H1 (cell line): ENCODE data around the gene MIGA1. TPM values are rescaled to one million over a fixed set of nuclear protein-coding genes. Genes with fewer than 3 reads are reported as not detected.

Experiments
- CTCF ChIA-PET: fragments of 300-600 bp; sonication (Branson Sonifier 250); formaldehyde crosslinking; loops from one replicate; lab custom pipeline; 2021; ENCODE audit not compliant: partially characterized antibody; lab: Charles Lee
- POLR2A ChIA-PET: fragments of 300-600 bp; sonication (Branson Sonifier 250); formaldehyde crosslinking; loops from one replicate; lab custom pipeline; 2021; ENCODE audit warnings: inconsistent platforms; ENCODE audit not compliant: partially characterized antibody; lab: Charles Lee
- DNase-seq, 2 experiments: peaks; one replicate each; pipeline versions ENCODE4 v3.0.0 to v3.0.0-alpha.2; 2010 to 2022; ENCODE audit warnings: low spot score in 2 of 2, low read depth in 1 of 2, mixed read lengths in 1 of 2
- FAIRE-seq: peaks from 2 replicates; lab custom pipeline; 2011; peaks lifted over from hg19 to GRCh38; lab: Jason Lieb, UNC
- H2AFZ ChIP-seq: 2 replicates; pipeline ENCODE4 v1.8.1; 2012; ENCODE audit warnings: low read length, inconsistent platforms
- H2AK5ac ChIP-seq: 2 replicates; pipeline ENCODE4 v1.6.1; 2013; ENCODE audit warnings: low read depth, low read length
- H2BK120ac ChIP-seq: replicated peaks from 2 replicates; pipeline ENCODE3; 2013; ENCODE audit warnings: low read depth, low read length, inconsistent platforms
- H2BK12ac ChIP-seq: 2 replicates; pipeline ENCODE4 v1.6.1; 2013; ENCODE audit warnings: low read depth, low read length
- H2BK15ac ChIP-seq: 2 replicates; pipeline ENCODE4 v1.6.1; 2013; ENCODE audit warnings: low read length
- H2BK20ac ChIP-seq: 2 replicates; pipeline ENCODE4 v1.6.1; 2013; ENCODE audit warnings: low read length
- H2BK5ac ChIP-seq: 2 replicates; pipeline ENCODE4 v1.6.1; 2013; ENCODE audit warnings: low read depth, low read length
- H3K14ac ChIP-seq: 2 replicates; pipeline ENCODE4 v1.6.1; 2013; ENCODE audit warnings: inconsistent platforms; ENCODE audit not compliant: insufficient read length
- H3K18ac ChIP-seq: 2 replicates; pipeline ENCODE4 v1.6.1; 2013; ENCODE audit warnings: low read length; ENCODE audit errors: extremely low read depth
- H3K23ac ChIP-seq: 2 replicates; pipeline ENCODE4 v1.6.1; 2013; ENCODE audit warnings: inconsistent platforms; ENCODE audit not compliant: insufficient read length
- H3K23me2 ChIP-seq: 2 replicates; pipeline ENCODE4 v1.6.1; 2013; ENCODE audit warnings: low read depth, low read length
- H3K27ac ChIP-seq: 2 replicates; pipeline ENCODE4 v1.6.1; 2011; ENCODE audit warnings: low read depth, low read length, inconsistent platforms
- H3K27me3 ChIP-seq, 4 experiments: replicated peaks in 1 of 4; 1 replicate in 1 of 4; 2 replicates in 3 of 4; pipeline versions ENCODE4 v1.6.1 to v1.8.1; 2011 to 2013; ENCODE audit warnings: low read length in 3 of 4, mild to moderate bottlenecking in 3 of 4, inconsistent platforms in 2 of 4, mixed read lengths in 2 of 4, moderate library complexity in 1 of 4; ENCODE audit not compliant: control insufficient read depth in 3 of 4, insufficient read depth in 3 of 4; ENCODE audit errors: extremely low read depth in 1 of 4
- H3K36me3 ChIP-seq, 4 experiments: 2 replicates each; pipeline versions ENCODE4 v1.6.1 to v1.8.1; 2011 to 2013; ENCODE audit warnings: mild to moderate bottlenecking in 4 of 4, low read length in 3 of 4, moderate library complexity in 2 of 4, control low read depth in 1 of 4, inconsistent platforms in 1 of 4; ENCODE audit not compliant: insufficient read depth in 4 of 4, control insufficient read depth in 2 of 4
- H3K4ac ChIP-seq: replicated peaks from 2 replicates; pipeline ENCODE3; 2013; ENCODE audit warnings: low read length, low read depth, mixed read lengths, inconsistent platforms; ENCODE audit not compliant: insufficient read length
- H3K4me1 ChIP-seq, 4 experiments: replicated peaks in 1 of 4; 1 replicate in 1 of 4; 2 replicates in 3 of 4; pipeline versions ENCODE4 v1.6.1 to v1.8.1; 2011 to 2013; ENCODE audit warnings: low read length in 3 of 4, inconsistent platforms in 2 of 4, mixed read lengths in 1 of 4; ENCODE audit not compliant: insufficient read depth in 4 of 4, control insufficient read depth in 3 of 4
- H3K4me2 ChIP-seq, 2 experiments: 2 replicates each; pipeline versions ENCODE4 v1.6.1 to v1.8.1; 2011 to 2013; ENCODE audit warnings: low read depth in 2 of 2, low read length in 2 of 2, control low read depth in 1 of 2, inconsistent platforms in 1 of 2, mild to moderate bottlenecking in 1 of 2; ENCODE audit not compliant: insufficient read depth in 1 of 2
- H3K4me3 ChIP-seq, 4 experiments: fragments of 200-600, 300-600 bp in 1 of 4; sonication (generic), shearing (Covaris generic), sonication (Bioruptor Twin) in 1 of 4; 2 replicates each; pipeline versions ENCODE4 v1.5.1 to v1.8.1; 2011 to 2016; ENCODE audit warnings: low read length in 4 of 4, low read depth in 3 of 4, control low read depth in 2 of 4, inconsistent platforms in 2 of 4, mild to moderate bottlenecking in 2 of 4, mixed read lengths in 1 of 4, moderate library complexity in 1 of 4; ENCODE audit not compliant: insufficient read depth in 2 of 4; ENCODE audit errors: extremely low read depth in 1 of 4
- H3K56ac ChIP-seq: replicated peaks from 2 replicates; pipeline ENCODE3; 2013; ENCODE audit warnings: low read depth, mild to moderate bottlenecking, mixed read lengths, low read length, inconsistent platforms; ENCODE audit not compliant: insufficient read length
- H3K79me1 ChIP-seq: 2 replicates; pipeline ENCODE4 v1.6.1; 2013; ENCODE audit warnings: low read depth, low read length, control low read depth
- H3K79me2 ChIP-seq, 2 experiments: 2 replicates each; pipeline versions ENCODE4 v1.6.1 to v1.8.1; 2012 to 2013; ENCODE audit warnings: low read length in 2 of 2, mild to moderate bottlenecking in 2 of 2, inconsistent platforms in 1 of 2; ENCODE audit not compliant: insufficient read depth in 2 of 2, control insufficient read depth in 1 of 2
- H3K9ac ChIP-seq, 4 experiments: replicated peaks in 1 of 4; 1 replicate in 1 of 4; 2 replicates in 3 of 4; pipeline versions ENCODE4 v1.6.1 to v1.8.1; 2011 to 2013; ENCODE audit warnings: low read depth in 3 of 4, low read length in 3 of 4, control low read depth in 2 of 4, mild to moderate bottlenecking in 2 of 4, moderate library complexity in 2 of 4, inconsistent platforms in 1 of 4; ENCODE audit errors: extremely low read depth in 1 of 4
- H3K9me3 ChIP-seq, 2 experiments: 2 replicates each; pipeline versions ENCODE4 v1.6.1 to v1.8.1; 2012 to 2013; ENCODE audit warnings: mild to moderate bottlenecking in 2 of 2, moderate library complexity in 2 of 2, control low read depth in 1 of 2, inconsistent platforms in 1 of 2, low read depth in 1 of 2, low read length in 1 of 2, mixed read lengths in 1 of 2; ENCODE audit not compliant: insufficient read depth in 2 of 2
- H4K20me1 ChIP-seq, 2 experiments: replicated peaks in 1 of 2; 2 replicates each; pipeline versions ENCODE3 to v1.8.1; 2011 to 2013; ENCODE audit warnings: inconsistent platforms in 2 of 2, low read length in 2 of 2, mild to moderate bottlenecking in 1 of 2; ENCODE audit not compliant: insufficient read depth in 2 of 2, control insufficient read depth in 1 of 2
- H4K5ac ChIP-seq: 2 replicates; pipeline ENCODE4 v1.6.1; 2013; ENCODE audit warnings: low read length, low read depth, mixed read lengths, inconsistent platforms; ENCODE audit not compliant: insufficient read length
- H4K8ac ChIP-seq: 2 replicates; pipeline ENCODE4 v1.8.0; 2013; ENCODE audit warnings: mild to moderate bottlenecking, moderate library complexity, low read length, inconsistent platforms; ENCODE audit not compliant: insufficient read depth; ENCODE audit errors: extremely low read depth
- H4K91ac ChIP-seq: replicated peaks from 2 replicates; pipeline ENCODE3; 2013; ENCODE audit warnings: low read length, mixed read lengths, inconsistent platforms; ENCODE audit not compliant: insufficient read length
- GABPA ChIP-seq: IDR thresholded peaks from 2 replicates; pipeline ENCODE4 v1.6.1; 2011; ENCODE audit warnings: mild to moderate bottlenecking, low read length, moderate library complexity, borderline replicate concordance; ENCODE audit not compliant: insufficient read depth
- GTF2F1 ChIP-seq: IDR thresholded peaks from 2 replicates; pipeline ENCODE4 v1.6.1; 2012; ENCODE audit warnings: low read depth, low read length, improper control_type of control experiment, borderline replicate concordance
- HDAC2 ChIP-seq, 2 experiments: fragments of 300-600 bp in 1 of 2; sonication (generic) in 1 of 2; IDR thresholded peaks; 2 replicates each; pipeline ENCODE4 v1.6.1; 2011 to 2012; ENCODE audit warnings: low read depth in 2 of 2, low read length in 2 of 2, mild to moderate bottlenecking in 2 of 2, moderate library complexity in 2 of 2, borderline replicate concordance in 1 of 2, inconsistent platforms in 1 of 2
- KDM4A ChIP-seq: IDR thresholded peaks from one replicate; pipeline ENCODE4 v1.7.1; 2012; ENCODE audit warnings: low read depth, mild to moderate bottlenecking, moderate library complexity, low read length, inconsistent platforms; ENCODE audit not compliant: severe bottlenecking
- MAFK ChIP-seq: IDR thresholded peaks from 2 replicates; pipeline ENCODE4 v1.6.1; 2012; ENCODE audit warnings: low read depth, mild to moderate bottlenecking, improper control_type of control experiment, low read length
- NANOG ChIP-seq: IDR thresholded peaks from 2 replicates; pipeline ENCODE4 v1.6.1; 2011; ENCODE audit warnings: low read length, low read depth, mild to moderate bottlenecking, inconsistent platforms; ENCODE audit not compliant: insufficient read depth, poor library complexity, severe bottlenecking
- RXRA ChIP-seq: IDR thresholded peaks from 2 replicates; pipeline ENCODE4 v1.6.1; 2011; ENCODE audit warnings: low read depth, mild to moderate bottlenecking, low read length, moderate library complexity; ENCODE audit not compliant: insufficient read depth
- SIN3A ChIP-seq, 2 experiments: IDR thresholded peaks in 1 of 2; conservative IDR thresholded peaks in 1 of 2; 2 replicates each; pipeline ENCODE4 v1.6.1; 2011 to 2012; ENCODE audit warnings: low read length in 2 of 2, improper control_type of control experiment in 1 of 2, low read depth in 1 of 2, mild to moderate bottlenecking in 1 of 2
- SIRT6 ChIP-seq: IDR thresholded peaks from one replicate; pipeline ENCODE4 v1.7.1; 2012; ENCODE audit warnings: low read length, inconsistent platforms
- SP4 ChIP-seq: IDR thresholded peaks from 2 replicates; pipeline ENCODE4 v1.6.1; 2012; ENCODE audit warnings: low read length, inconsistent platforms
- TAF7 ChIP-seq: optimal IDR thresholded peaks from 2 replicates; pipeline ENCODE3; 2011; ENCODE audit warnings: low read depth, mild to moderate bottlenecking, inconsistent platforms, low read length, moderate library complexity, borderline replicate concordance
- TBP ChIP-seq: IDR thresholded peaks from 2 replicates; pipeline ENCODE4 v1.6.1; 2011; ENCODE audit warnings: low read depth, low read length, improper control_type of control experiment
- TEAD4 ChIP-seq: IDR thresholded peaks from 2 replicates; pipeline ENCODE4 v1.6.1; 2012; ENCODE audit warnings: low read depth, low read length, inconsistent platforms, mixed read lengths
- YY1 ChIP-seq: IDR thresholded peaks from 2 replicates; pipeline ENCODE4 v1.6.1; 2011; ENCODE audit warnings: low read depth, mild to moderate bottlenecking, low read length
- WGBS, 2 experiments: shearing (Covaris generic) in 1 of 2; methylation state at CpG; one replicate each; pipeline versions ENCODE4 v1.1.6 to v1.1.7; 2013 to 2015; ENCODE audit warnings: low lambda C conversion rate in 2 of 2, mixed read lengths in 2 of 2, inconsistent platforms in 1 of 2, low coverage in 1 of 2, missing lambda C conversion rate in 1 of 2; ENCODE audit not compliant: insufficient replicate concordance in 2 of 2, insufficient coverage in 1 of 2, insufficient read length in 1 of 2; ENCODE audit errors: extremely low coverage in 1 of 2, missing lambda C conversion rate in 1 of 2; 5-methylcytosine and 5-hydroxymethylcytosine counted together
- polyA plus RNA-seq, 7 experiments: library from polyadenylated mRNA; depleted of rRNA in 3 of 7; stranded (reverse) in 5 of 7; unstranded in 2 of 7; fragments of >200 nt in 5 of 7; fragments of 200-250 nt in 2 of 7; gene quantifications; 1 replicate in 5 of 7; 2 replicates in 1 of 7; 4 replicates in 1 of 7; pipeline versions ENCODE4 v1.2.1 to v1.2.3, GENCODE V29; 2011 to 2013; ENCODE audit warnings: missing spikeins in 2 of 7, mixed read lengths in 2 of 7
- total RNA-seq: library from RNA; stranded (reverse); fragmentation: NEBNext Ultra II Directional; extraction: Animal tissue kit (Norgen Biotek cat#: 25700); gene quantifications from 2 replicates; pipeline ENCODE4 v1.2.1, GENCODE V29; 2021

The MIGA1 gene
- total and polyA plus RNA-seq, 2 of the 8 experiments (the other 6 are each of a cell fraction or from before 2014, with no cell fraction given) = 0.95 to 7.0 TPM

GRCh38 chr1:77850082-77850481 lies 70.6 kb downstream of the MIGA1 start:
- H4K91ac ChIP-seq = no peak overlapping the region
- no peak overlapping the region for H3K56ac ChIP-seq
- no peak overlapping the region for H3K14ac ChIP-seq
- 100% methylated on average over 1 of the region's 1 CpG; no CpG with 5 or more reads in 1 of the 2 experiments for WGBS, 2 experiments
- no peak overlapping the region for H3K9ac ChIP-seq
- no peaks in the 10 kb centered on the region for H3K36me3 ChIP-seq
- no peak overlapping the region for H4K8ac ChIP-seq
- no peaks in the 10 kb centered on the region for H3K4me1 ChIP-seq
- no peaks in the 10 kb centered on the region for H3K79me2 ChIP-seq
- ChIA-PET POLR2A (no interaction called here), CTCF (no interaction called here)
- no peak overlapping the region for H3K23ac ChIP-seq
- H2BK120ac ChIP-seq = no peak overlapping the region
- no peak overlapping the region for H3K4ac ChIP-seq
- no peak overlapping the region for H2AK5ac ChIP-seq
- no peak for TF ChIP-seq GABPA
- no peak for TF ChIP-seq HDAC2 (IDR thresholded peaks at IDR 0.05; ENCODE audit: borderline replicate concordance in 1 of 2, low read depth in 2 of 2, low read length in 2 of 2)
- no peak for TF ChIP-seq TEAD4
- no peak for TF ChIP-seq KDM4A
- TF ChIP-seq SP4 = no peak
- TF ChIP-seq TAF7 = no peak
- TF ChIP-seq TBP = no peak
- no peak for TF ChIP-seq RXRA
- no peak for TF ChIP-seq SIN3A (conservative IDR thresholded peaks at IDR 0.05 in 1 of 2, IDR thresholded peaks at IDR 0.05 in 1 of 2; ENCODE audit: low read depth in 1 of 2, low read length in 2 of 2)
- no peak for TF ChIP-seq GTF2F1
- TF ChIP-seq NANOG = no peak
- TF ChIP-seq YY1 = no peak
- no peak for TF ChIP-seq SIRT6
- TF ChIP-seq MAFK = no peak
- H4K5ac ChIP-seq = no peak overlapping the region
- H2BK5ac ChIP-seq = no peak overlapping the region
- no peak overlapping the region for H2AFZ ChIP-seq
- H2BK12ac ChIP-seq = no peak overlapping the region
- H3K9me3 ChIP-seq = no peaks in the 10 kb centered on the region
- H3K4me2 ChIP-seq = no peak overlapping the region
- H3K23me2 ChIP-seq = no peaks in the 10 kb centered on the region
- H3K79me1 ChIP-seq = no peaks in the 10 kb centered on the region
- H4K20me1 ChIP-seq = no peaks in the 10 kb centered on the region
- FAIRE-seq (no peak), DNase-seq (no peak)
- no peaks in the 10 kb centered on the region for H3K27me3 ChIP-seq
- H2BK15ac ChIP-seq = no peak overlapping the region
- no peak overlapping the region for H2BK20ac ChIP-seq
- no peak overlapping the region for H3K18ac ChIP-seq
- no peak overlapping the region for H3K27ac ChIP-seq
- H3K4me3 ChIP-seq = no peak overlapping the region
